NCI-H460 (cell line): ENCODE measurements around the gene MGAT3. TPM values are rescaled to one million over a fixed set of nuclear protein-coding genes. Genes with fewer than 3 reads are reported as not detected.

Source experiments
- DNase-seq: peaks from one replicate; pipeline ENCODE4 v3.0.0-alpha.2; 2016; ENCODE audit warnings: low read depth; ENCODE audit errors: extremely low read depth
- total RNA-seq: library from RNA; depleted of rRNA; stranded (reverse); fragments of >200 nt; shearing (Covaris generic); gene quantifications from 2 replicates; pipeline ENCODE4 v1.2.3, GENCODE V29; 2014

Gene MGAT3
- total RNA-seq, 1 experiment from 2014 or later, result 0.02 TPM

DNA sequence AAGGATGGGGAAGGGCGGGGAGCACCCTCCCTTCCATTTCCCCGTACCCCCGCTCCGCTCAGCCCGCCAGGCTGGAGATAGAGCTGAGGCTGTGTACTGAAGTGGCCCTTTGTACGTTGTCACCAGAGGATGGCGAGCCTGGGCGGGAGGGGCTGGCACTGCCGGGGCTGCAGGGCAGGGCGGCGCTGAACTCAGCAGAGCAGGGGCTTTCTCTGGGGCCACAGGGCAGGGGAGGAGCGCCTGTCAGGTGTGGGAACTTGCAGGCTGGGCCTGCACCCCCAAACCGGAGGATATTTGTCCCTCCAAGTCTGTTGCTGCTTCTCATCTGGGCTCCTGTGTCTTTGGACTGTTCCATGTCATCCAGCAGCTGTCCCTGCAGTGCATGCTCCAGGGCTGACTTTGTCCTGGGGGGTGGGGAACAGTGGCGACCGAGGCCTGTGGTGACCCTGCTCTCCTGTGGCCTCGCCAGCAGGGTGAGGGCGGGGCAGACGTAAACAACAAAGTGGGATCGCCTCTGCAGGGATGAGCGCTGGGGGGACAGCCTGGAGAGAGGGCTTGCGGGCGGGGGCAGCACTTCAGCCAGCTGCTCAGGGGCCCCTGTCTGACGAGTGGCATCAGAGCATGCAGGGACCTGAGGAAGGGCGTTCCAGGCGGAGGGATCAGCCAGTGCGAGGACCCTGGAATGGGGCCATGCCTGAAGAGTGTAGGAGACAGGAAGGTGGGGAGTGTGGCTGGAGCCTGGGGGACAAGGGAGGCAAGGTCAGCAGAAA is 13.1 kb downstream of the MGAT3 start:
- no peak for DNase-seq

DNA sequence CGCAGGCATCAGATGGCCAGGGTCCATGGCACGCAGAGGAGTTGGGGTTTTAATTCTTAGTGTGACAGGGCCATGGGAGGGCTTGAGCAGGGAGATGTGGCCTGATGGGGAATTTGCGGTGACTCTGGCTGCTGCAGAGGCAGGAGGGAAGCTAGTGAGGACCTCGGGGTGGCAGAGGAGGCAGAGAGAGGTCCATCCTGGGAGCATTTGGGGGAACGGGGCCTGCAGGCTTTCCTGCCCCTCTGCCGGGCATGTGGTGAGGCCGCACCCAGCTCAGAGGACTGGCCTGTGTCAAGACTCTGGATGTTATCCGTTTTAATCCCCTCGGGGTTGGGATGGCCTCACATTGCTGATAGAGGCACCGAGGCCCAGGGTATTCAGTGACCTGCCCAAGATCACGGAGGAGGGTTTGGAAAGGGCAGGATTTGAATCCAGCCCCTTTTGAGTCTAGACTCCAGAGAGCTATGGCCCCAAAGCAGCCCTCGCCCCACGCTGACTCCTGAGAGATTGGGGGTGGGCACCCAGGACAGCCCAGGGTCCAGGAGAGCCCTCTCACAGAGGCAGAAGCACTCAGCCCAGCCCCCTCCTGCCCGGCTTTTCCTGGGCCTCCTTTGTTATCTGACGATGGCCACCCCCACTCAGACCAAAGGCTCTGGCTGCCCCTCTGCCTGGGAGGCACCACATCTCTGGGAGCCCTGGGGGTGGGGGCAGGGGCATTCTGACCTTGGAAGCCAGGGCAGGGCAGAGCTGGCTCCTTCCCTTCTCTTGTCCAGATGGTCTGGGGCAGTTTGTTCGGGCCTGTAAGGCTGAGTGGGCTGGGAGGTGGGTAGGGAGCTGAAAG is 13.9 kb downstream of the MGAT3 start:
- no peak for DNase-seq

GRCh38 chr22:39471381-39472141 is 14.7 kb downstream of the MGAT3 start:
- DNase-seq, result no peak

DNA sequence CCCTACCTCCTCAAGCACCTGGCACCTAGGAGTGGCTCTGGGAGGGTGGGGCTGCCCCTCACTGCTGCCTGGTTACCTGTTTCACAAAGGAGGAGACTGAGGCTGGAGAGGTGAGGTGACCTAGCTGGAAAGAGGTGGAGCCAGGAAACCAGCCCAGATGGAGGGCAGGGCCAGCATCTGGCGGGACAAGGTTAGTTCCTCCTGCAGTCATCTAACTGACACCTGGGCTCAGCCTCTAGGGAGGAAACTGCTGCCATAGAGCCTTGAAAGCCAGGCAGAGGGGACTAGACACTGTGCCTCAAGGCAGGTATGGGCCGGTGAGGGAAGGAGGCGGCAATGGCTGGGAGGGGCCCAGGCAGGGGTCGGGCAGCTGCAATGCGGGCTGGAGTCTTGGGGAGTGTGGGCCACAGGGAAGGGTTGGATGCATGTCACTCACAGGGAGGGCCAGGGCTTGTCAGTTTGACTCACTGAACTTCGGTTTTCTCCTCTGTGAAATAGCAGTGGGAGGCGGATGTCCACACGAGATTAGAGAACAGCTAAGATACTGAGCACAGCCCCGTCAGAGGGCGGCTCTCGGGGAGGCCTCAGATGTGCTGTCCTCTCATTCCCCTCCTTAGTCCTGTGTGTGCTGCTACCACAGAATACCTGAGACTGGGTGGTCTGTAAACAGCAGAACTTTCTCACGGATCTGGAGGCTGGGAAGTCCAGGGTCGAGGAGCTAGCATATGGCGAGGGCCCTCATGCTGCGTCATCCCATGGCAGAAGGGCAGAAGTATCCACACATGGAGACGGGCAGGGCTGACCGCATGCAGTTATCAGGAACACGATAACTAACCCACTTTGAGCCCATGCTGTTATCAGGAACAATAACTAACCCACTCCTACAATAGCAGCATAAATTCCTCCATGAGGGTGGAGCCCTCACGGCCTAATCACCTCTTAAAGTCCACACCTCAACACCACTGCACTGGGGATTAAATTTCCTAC is 16.1 kb downstream of the MGAT3 start:
- DNase-seq, result no peak

- DNase-seq, result no peak
These were observed 17.0 kb downstream of the MGAT3 start for GRCh38 chr22:39473851-39474250.

- DNase-seq, result no peak
These were observed 17.7 kb downstream of the MGAT3 start for GRCh38 chr22:39474351-39475111.

GRCh38 chr22:39475337-39475736 is 18.5 kb downstream of the MGAT3 start:
- DNase-seq, result no peak

GRCh38 chr22:39475902-39476301 is 19.1 kb downstream of the MGAT3 start:
- no peak for DNase-seq

DNA sequence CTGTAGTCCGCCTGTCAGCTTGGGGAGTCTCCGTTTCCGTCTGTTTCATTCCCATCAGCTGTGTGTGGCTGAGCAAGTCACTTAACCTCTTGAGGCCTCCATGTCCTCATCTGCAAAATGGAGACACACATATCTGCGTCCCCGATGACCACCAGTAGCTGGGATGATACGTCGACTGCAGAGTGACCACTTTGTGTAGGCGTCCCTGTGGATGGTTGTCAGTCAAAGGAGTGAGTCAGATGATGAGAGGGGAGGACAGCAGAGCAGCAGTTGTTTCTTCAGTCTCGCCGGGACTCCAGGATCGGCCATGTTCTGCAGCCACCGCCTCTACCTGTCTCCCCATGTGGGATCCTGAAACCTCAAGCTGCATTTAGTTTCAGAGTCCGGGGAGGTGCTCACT is 19.9 kb downstream of the MGAT3 start:
- no peak for DNase-seq

- no peak for DNase-seq
These were observed 20.7 kb downstream of the MGAT3 start for GRCh38 chr22:39477542-39477941.

DNA sequence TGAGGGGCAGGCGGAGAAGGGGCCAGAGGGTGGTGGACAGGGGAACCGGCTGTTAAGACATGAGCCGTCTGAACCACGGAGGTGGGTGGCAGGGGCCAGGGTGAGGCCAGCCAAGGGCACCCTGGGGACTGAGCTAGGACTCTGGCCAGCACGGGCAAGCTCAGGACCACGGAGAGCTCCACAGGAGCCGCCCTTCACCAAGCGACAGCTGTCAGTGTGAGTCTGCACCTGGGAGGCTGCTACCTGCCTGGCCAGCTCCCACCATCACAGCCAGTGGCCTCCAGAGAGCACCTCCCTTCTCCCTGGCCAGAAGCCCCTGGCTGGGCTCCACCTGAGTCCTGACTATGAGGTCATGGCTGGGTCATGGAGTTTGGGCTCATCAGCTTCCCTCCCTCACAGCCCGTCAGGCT is 21.6 kb downstream of the MGAT3 start:
- no peak for DNase-seq

DNA sequence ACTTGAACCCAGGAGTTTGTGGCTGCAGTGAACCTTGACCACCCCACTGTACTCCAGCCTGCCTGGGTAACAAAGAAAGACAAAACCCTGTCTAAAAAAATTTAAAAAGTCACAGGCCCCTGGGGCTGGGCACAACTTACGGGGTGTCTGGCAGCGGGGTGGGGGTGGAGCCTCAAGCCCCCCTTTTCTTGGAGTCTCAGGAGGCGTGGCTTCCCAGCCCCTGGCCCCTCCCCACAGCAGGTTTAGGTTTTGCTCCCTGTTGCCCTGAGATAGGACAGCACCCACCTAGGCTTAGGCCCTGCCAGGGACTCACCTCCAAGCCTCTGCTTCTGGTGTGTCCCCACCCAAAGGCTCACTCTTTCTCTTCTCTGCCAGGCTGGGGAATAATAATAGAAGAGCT is 22.4 kb downstream of the MGAT3 start:
- DNase-seq, result no peak

DNA sequence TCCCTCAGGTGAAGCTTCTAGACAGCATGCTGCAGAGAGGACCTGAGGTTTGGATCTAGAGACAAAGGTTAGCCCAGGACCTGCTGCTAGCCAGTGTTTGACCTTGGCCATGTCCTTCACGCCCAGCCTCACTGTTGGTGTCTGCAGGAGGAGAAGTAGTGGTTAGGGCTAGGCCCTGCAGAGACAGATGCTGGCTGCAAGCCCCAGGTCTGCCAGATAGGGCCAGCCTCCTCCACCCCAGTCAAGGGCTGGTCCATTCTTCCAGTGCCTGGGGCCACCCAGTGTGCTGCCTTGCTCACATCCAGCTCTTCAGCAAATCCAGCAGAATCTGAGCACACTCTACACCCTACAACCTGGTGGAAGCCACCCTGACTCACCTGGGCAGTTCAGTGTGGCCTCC is 23.7 kb downstream of the MGAT3 start:
- no peak for DNase-seq

- DNase-seq, result no peak
These were observed 24.2 kb downstream of the MGAT3 start for GRCh38 chr22:39481054-39481453.

DNA sequence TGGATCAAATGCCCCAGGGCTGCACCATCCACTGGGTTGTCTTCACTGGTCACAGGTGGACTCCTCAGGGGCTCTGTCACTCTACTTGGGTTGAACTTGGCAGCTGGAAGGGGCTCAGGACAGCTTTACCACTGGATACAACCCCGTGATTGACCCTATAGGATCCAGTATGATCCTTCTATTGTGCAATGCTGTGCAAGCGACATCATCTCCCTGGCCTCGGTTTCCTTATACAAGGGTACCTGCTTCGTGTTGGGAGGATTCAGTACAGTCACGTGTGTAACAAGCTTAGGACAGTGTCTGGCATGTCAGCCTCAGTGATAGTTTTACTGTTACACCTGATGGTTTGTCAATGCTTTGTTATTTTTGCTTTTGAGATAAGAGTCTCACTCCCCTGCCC is 24.8 kb downstream of the MGAT3 start:
- DNase-seq, result no peak

DNA sequence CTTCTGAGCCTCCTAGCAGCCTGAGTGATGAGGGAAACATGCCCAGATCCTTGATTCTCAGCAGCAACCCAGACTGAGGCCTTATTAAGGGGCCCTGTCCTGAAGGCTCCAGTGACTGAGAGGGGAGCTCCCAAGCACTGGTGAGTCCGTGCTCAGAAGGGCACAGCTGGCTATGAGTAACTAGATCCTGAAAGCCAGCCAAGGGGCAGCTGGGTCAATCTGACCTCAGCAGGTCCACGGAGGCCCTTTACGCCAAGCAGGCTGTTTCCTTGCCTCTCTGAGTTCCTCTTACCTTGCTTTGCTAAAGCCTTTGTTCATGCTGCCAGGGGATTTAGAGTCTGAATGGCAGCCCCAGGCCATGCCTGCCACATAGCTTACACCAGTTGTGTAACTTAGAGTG is 26.0 kb downstream of the MGAT3 start:
- no peak for DNase-seq

GRCh38 chr22:39486951-39487825 is 30.4 kb downstream of the MGAT3 start:
- DNase-seq, result no peak

- no peak for DNase-seq
These were observed 31.2 kb downstream of the MGAT3 start for GRCh38 chr22:39487826-39488520.
